ENCODE data around the gene ZC3H7A. TPM values are rescaled to one million over a fixed set of nuclear protein-coding genes. Genes with fewer than 3 reads are reported as not detected.

The ZC3H7A gene, protein sequence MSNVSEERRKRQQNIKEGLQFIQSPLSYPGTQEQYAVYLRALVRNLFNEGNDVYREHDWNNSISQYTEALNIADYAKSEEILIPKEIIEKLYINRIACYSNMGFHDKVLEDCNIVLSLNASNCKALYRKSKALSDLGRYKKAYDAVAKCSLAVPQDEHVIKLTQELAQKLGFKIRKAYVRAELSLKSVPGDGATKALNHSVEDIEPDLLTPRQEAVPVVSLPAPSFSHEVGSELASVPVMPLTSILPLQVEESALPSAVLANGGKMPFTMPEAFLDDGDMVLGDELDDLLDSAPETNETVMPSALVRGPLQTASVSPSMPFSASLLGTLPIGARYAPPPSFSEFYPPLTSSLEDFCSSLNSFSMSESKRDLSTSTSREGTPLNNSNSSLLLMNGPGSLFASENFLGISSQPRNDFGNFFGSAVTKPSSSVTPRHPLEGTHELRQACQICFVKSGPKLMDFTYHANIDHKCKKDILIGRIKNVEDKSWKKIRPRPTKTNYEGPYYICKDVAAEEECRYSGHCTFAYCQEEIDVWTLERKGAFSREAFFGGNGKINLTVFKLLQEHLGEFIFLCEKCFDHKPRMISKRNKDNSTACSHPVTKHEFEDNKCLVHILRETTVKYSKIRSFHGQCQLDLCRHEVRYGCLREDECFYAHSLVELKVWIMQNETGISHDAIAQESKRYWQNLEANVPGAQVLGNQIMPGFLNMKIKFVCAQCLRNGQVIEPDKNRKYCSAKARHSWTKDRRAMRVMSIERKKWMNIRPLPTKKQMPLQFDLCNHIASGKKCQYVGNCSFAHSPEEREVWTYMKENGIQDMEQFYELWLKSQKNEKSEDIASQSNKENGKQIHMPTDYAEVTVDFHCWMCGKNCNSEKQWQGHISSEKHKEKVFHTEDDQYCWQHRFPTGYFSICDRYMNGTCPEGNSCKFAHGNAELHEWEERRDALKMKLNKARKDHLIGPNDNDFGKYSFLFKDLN
- 24.8 to 36.6 TPM (median 27.5 TPM) in 5 replicates for total RNA-seq (2022; extraction: Qiagen RNA extraction)

DNA sequence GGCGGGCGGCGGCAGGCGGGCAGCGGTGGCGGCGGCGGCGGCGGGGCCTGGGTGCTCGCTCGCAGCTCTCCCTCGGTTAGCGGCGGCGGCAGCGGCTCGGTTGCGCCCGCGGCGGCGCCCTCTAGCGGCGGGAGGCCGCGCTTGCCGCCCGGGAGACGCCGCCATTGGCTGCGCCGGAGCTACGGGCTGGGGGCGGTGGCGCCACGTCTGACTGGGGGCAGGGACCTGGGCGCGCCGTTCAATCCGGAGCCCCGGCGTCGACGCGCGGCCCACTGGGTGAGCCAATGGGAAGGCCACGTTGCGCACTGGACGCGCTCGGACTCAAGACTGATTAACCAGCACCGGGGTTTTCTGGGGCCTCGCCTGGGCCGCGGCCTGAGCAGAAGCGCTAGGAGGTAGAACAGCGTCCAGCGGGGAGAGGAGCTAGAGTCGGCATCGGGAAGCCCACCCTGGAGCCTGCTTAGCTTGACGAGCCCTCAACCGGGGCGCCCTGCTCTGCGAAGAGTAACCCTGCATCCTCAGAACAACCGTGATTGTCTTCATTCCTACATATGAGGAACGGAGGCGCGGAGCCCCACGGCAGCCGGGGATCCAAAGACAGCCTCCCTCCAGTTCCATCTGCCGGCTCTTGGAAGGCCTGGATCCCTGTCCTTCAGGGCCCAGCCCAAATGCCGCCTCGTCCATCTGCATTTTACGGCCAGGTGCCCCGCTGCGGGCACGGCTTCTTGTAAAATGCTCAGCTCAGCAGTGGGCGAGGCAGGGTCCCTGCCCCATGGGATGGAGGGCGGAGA lies at the start of gene ZC3H7A:
ZC3H7A (minus strand) TSS at position 93 of the 791 bp plus-strand sequence. CDS start 14,904 bp downstream, outside the sequence.

DNA sequence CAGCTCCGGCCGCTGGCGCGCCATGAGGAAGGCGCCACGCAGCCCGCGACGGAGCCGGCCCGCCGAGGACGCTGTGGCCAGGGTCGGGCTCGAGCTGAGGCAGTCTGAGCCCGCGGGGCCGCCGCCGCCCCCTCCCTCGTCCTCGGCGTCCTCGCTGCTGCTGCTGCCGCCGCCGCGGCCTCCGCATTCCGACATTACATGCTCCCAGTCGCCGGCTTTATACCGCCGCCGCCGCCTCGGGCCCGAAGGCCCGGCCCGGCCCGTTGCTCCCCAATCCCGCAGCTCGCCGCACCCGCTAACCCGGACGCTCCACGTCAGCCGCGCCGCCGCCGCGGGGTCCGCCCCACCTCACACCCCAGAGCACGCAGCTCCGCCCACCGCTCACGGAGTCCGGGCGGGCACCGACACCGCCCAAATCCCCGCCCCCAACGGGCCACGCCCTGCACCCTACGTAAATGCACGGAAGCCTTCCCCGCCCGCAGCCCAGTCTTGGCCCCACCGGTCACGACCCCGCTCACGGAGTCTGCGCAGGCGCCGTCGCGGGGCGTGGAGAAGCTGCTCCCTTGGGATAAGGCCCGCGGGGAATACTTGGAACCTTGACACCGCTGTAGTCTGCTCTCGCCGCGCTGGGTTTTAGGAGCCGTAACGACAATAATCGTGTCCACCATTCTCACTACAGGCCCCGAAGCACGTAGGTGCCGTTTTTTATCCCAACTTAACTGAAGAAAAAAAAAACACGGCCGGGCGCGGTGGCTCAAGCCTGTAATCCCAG lies 54.3 kb downstream of the ZC3H7A start, which contains the start of gene TXNDC11:
TXNDC11 (minus strand) TSS at position 322 of the 772 bp plus-strand sequence; CDS start at position 195, 127 bp downstream.

Other genes starting within 250 kb of the ZC3H7A start
- 179 to 190 TPM (median 188 TPM) in 5 replicates for gene LITAF, start 210.3 kb downstream of the ZC3H7A start, total RNA-seq (2022; extraction: Qiagen RNA extraction)
- gene SNN, start 128.8 kb downstream of the ZC3H7A start, total RNA-seq (2022; extraction: Qiagen RNA extraction): 22.6 to 25.8 TPM (median 25.3 TPM) in 5 replicates
- gene TXNDC11, start 54.4 kb downstream of the ZC3H7A start, total RNA-seq (2022; extraction: Qiagen RNA extraction): 39.1 to 46.4 TPM (median 44.7 TPM) in 5 replicates
- gene RSL1D1, start 54.3 kb upstream of the ZC3H7A start, total RNA-seq (2022; extraction: Qiagen RNA extraction): 185 to 275 TPM (median 207 TPM) in 5 replicates
- 166 to 209 TPM (median 167 TPM) in 5 replicates for gene GSPT1, start 118.7 kb upstream of the ZC3H7A start, total RNA-seq (2022; extraction: Qiagen RNA extraction)
- gene NPIPB2, start 144.8 kb upstream of the ZC3H7A start, total RNA-seq (2022; extraction: Qiagen RNA extraction): 1.8 to 2.6 TPM (median 2.3 TPM) in 5 replicates
- not detected in 5 replicates for gene TNFRSF17, start 168.0 kb upstream of the ZC3H7A start, total RNA-seq (2022; extraction: Qiagen RNA extraction)
- 2.4 to 2.8 TPM (median 2.6 TPM) in 5 replicates for gene SNX29, start 179.5 kb upstream of the ZC3H7A start, total RNA-seq (2022; extraction: Qiagen RNA extraction)